ENCODE measurements around the gene IBSP. TPM values are rescaled to one million over a fixed set of nuclear protein-coding genes. Genes with fewer than 3 reads are reported as not detected.

Gene IBSP
- total and polyA plus RNA-seq, 4 donors: 0.12 to 0.37 (median 0.19) TPM; not detected in 1

- 84 to 86% methylated on average over 2 of the region's 2 CpGs for WGBS, 2 donors
- no peak for DNase-seq
- Histone ChIP-seq H3K4me1 (ENCODE audit: control insufficient read depth in 5 of 5, insufficient read depth in 5 of 5, low read length in 5 of 5) (peaks cover 0 to 15% (median 0%) of the 10 kb centered on the region in 5 donors), H3K9ac (ENCODE audit: insufficient read depth in 1 of 2, low read length in 2 of 2) (no peak overlapping the region), H3K27me3 (ENCODE audit: control insufficient read depth in 3 of 3, insufficient read depth in 3 of 3, low read length in 2 of 3) (no peaks in the 10 kb centered on the region), H3K36me3 (ENCODE audit: control insufficient read depth in 4 of 4, insufficient read depth in 4 of 4, low read length in 4 of 4) (no peaks in the 10 kb centered on the region), H3K27ac (ENCODE audit: low read depth in 1 of 2, low read length in 1 of 2) (no peak overlapping the region), H3K9me3 (ENCODE audit: control insufficient read depth in 4 of 4, insufficient read depth in 3 of 4, low read length in 3 of 4) (peaks cover 0 to 1% (median 0%) of the 10 kb centered on the region in 4 donors), H3K4me3 (no peak overlapping the region)
- no peak for ATAC-seq (ENCODE audit: insufficient read depth, low FRiP score)
- no peak for TF ChIP-seq CTCF (IDR thresholded peaks at IDR 0.05; ENCODE audit: control extremely low read depth, extremely low read depth)
These were observed 36.4 kb downstream of the IBSP start for GRCh38 chr4:87835743-87836142.

- DNase-seq (no peak), ATAC-seq (ENCODE audit: insufficient read depth, low FRiP score) (no peak)
- Histone ChIP-seq H3K27me3 (ENCODE audit: control insufficient read depth in 3 of 3, insufficient read depth in 3 of 3, low read length in 2 of 3) (no peaks in the 10 kb centered on the region), H3K36me3 (ENCODE audit: control insufficient read depth in 4 of 4, insufficient read depth in 4 of 4, low read length in 4 of 4) (no peaks in the 10 kb centered on the region), H3K9ac (ENCODE audit: insufficient read depth in 1 of 2, low read length in 2 of 2) (no peak overlapping the region), H3K4me3 (no peak overlapping the region), H3K9me3 (ENCODE audit: control insufficient read depth in 4 of 4, insufficient read depth in 3 of 4, low read length in 3 of 4) (peaks cover 0 to 1% (median 0%) of the 10 kb centered on the region in 4 donors), H3K4me1 (ENCODE audit: control insufficient read depth in 5 of 5, insufficient read depth in 5 of 5, low read length in 5 of 5) (peaks cover 0 to 19% (median 2%) of the 10 kb centered on the region in 5 donors), H3K27ac (ENCODE audit: low read depth in 1 of 2, low read length in 1 of 2) (no peak overlapping the region)
- 81 to 83% methylated on average over 6 of the region's 6 CpGs for WGBS, 2 donors
- TF ChIP-seq CTCF (IDR thresholded peaks at IDR 0.05; ENCODE audit: control extremely low read depth, extremely low read depth): no peak
These were observed 38.9 kb downstream of the IBSP start for GRCh38 chr4:87838205-87838604.

GRCh38 chr4:87838890-87839591, 39.7 kb downstream of the IBSP start:
- Histone ChIP-seq H3K27ac (ENCODE audit: low read depth in 1 of 2, low read length in 1 of 2) (no peak overlapping the region), H3K4me3 (no peak overlapping the region), H3K9me3 (ENCODE audit: control insufficient read depth in 4 of 4, insufficient read depth in 3 of 4, low read length in 3 of 4) (peaks cover 0 to 1% (median 0%) of the 10 kb centered on the region in 4 donors), H3K27me3 (ENCODE audit: control insufficient read depth in 3 of 3, insufficient read depth in 3 of 3, low read length in 2 of 3) (no peaks in the 10 kb centered on the region), H3K9ac (ENCODE audit: insufficient read depth in 1 of 2, low read length in 2 of 2) (no peak overlapping the region), H3K4me1 (ENCODE audit: control insufficient read depth in 5 of 5, insufficient read depth in 5 of 5, low read length in 5 of 5) (peaks cover 0 to 20% (median 5%) of the 10 kb centered on the region in 5 donors), H3K36me3 (ENCODE audit: control insufficient read depth in 4 of 4, insufficient read depth in 4 of 4, low read length in 4 of 4) (no peaks in the 10 kb centered on the region)
- TF ChIP-seq CTCF (IDR thresholded peaks at IDR 0.05; ENCODE audit: control extremely low read depth, extremely low read depth): peak; percentile 12
- WGBS, 2 donors: 32 to 34% methylated on average over 7 of the region's 7 CpGs
- ATAC-seq (ENCODE audit: insufficient read depth, low FRiP score) (no peak), DNase-seq (peak; percentile 40 to 67 (median 64))
